PC-3 (cell line): ENCODE measurements around the gene CASZ1. TPM values are rescaled to one million over a fixed set of nuclear protein-coding genes. Genes with fewer than 3 reads are reported as not detected.

Experiments
- ATAC-seq: fragments of 200-7000 bp; cut with Tn5 transposase; 2 replicates; pipeline ENCODE4 v1.9.1; 2020; ENCODE audit warnings: mild to moderate bottlenecking, moderate library complexity
- BruUV-seq: library from RNA; stranded (reverse); fragments of 400-500 nt; replicated peaks from 2 replicates; lab custom pipeline; 2021; lab: Mats Ljungman, UMichigan
- CTCF ChIA-PET: fragments of 300-600 bp; sonication (Branson Sonifier 250); formaldehyde crosslinking; loops from one replicate; lab custom pipeline; 2022; ENCODE audit warnings: antibody characterized with exemption; lab: Charles Lee
- POLR2A ChIA-PET: fragments of 300-600 bp; sonication (Branson Sonifier 250); formaldehyde crosslinking; loops from one replicate; lab custom pipeline; 2022; ENCODE audit warnings: antibody characterized with exemption; ENCODE audit not compliant: unreplicated experiment; lab: Charles Lee
- DNase-seq: peaks from one replicate; pipeline ENCODE4 v3.0.0-alpha.2; 2015
- H2AFZ ChIP-seq: fragments of 300-600 bp; sonication (generic); 2 replicates; pipeline ENCODE4 v1.6.0; 2016; ENCODE audit warnings: antibody characterized with exemption, low read length
- H3F3A ChIP-seq: fragments of 300-600 bp; sonication (generic); one replicate; pipeline ENCODE4 v1.6.0; 2017; ENCODE audit warnings: antibody characterized with exemption, low read length, control low read depth, mild to moderate bottlenecking; ENCODE audit not compliant: unreplicated experiment
- H3K27ac ChIP-seq: fragments of 300-600 bp; sonication (generic); 2 replicates; pipeline ENCODE4 v1.5.1; 2016; ENCODE audit warnings: mild to moderate bottlenecking, low read length
- H3K27me3 ChIP-seq: fragments of 300-600 bp; sonication (generic); 2 replicates; pipeline ENCODE4 v1.6.1; 2016; ENCODE audit warnings: low read length, mixed read lengths
- H3K36me3 ChIP-seq: fragments of 300-600 bp; sonication (generic); 2 replicates; pipeline ENCODE4 v1.6.1; 2016; ENCODE audit warnings: low read depth, mixed run types, low read length, mixed read lengths
- H3K4me1 ChIP-seq: fragments of 300-600 bp; sonication (generic); 2 replicates; pipeline ENCODE4 v1.5.1; 2016; ENCODE audit warnings: low read length; ENCODE audit not compliant: insufficient read depth
- H3K4me2 ChIP-seq: fragments of 300-600 bp; sonication (generic); 2 replicates; pipeline ENCODE4 v1.6.0; 2016; ENCODE audit warnings: low read length
- H3K4me3 ChIP-seq: fragments of 300-600 bp; sonication (generic); 2 replicates; pipeline ENCODE4 v1.5.1; 2016; ENCODE audit warnings: mild to moderate bottlenecking, low read length, mixed read lengths
- H3K79me2 ChIP-seq: fragments of 300-600 bp; sonication (generic); 2 replicates; pipeline ENCODE4 v1.6.1; 2017; ENCODE audit warnings: low read length, mixed read lengths
- H3K9ac ChIP-seq: fragments of 300-600 bp; sonication (generic); 2 replicates; pipeline ENCODE4 v1.6.0; 2016; ENCODE audit warnings: mild to moderate bottlenecking, low read length
- H3K9me2 ChIP-seq: fragments of 300-600 bp; sonication (generic); replicated peaks from 2 replicates; pipeline ENCODE4 v1.6.1; 2016; ENCODE audit warnings: mixed run types, low read length, mixed read lengths
- H3K9me3 ChIP-seq: fragments of 300-600 bp; sonication (generic); 2 replicates; pipeline ENCODE4 v1.6.1; 2016; ENCODE audit warnings: low read length, mixed read lengths
- H4K20me1 ChIP-seq: fragments of 300-600 bp; sonication (generic); 2 replicates; pipeline ENCODE4 v1.6.1; 2016; ENCODE audit warnings: low read length, mixed read lengths
- CTCF ChIP-seq: fragments of 300-600 bp; sonication (generic); conservative IDR thresholded peaks from 2 replicates; pipeline ENCODE4 v1.5.1; 2017; ENCODE audit warnings: antibody characterized with exemption, low read depth, mild to moderate bottlenecking, low read length
- EZH2 ChIP-seq: fragments of 300-600 bp; sonication (generic); IDR thresholded peaks from one replicate; pipeline ENCODE4 v1.6.1; 2017; ENCODE audit warnings: antibody characterized with exemption, mild to moderate bottlenecking, low read length; ENCODE audit not compliant: unreplicated experiment
- EZH2phosphoT487 ChIP-seq: fragments of 300-600 bp; sonication (generic); IDR thresholded peaks from 2 replicates; pipeline ENCODE4 v1.6.1; 2018; ENCODE audit warnings: mild to moderate bottlenecking, antibody characterized with exemption, low read length, borderline replicate concordance
- intact Hi-C: fragments of 100-400 bp; cut with micrococcal nuclease; formaldehyde crosslinking; loops from 2 replicates; pipeline ENCODE4 v1.9.0; 2023
- total RNA-seq: library from RNA; depleted of rRNA; stranded (reverse); fragments of >200 nt; gene quantifications from 2 replicates; pipeline ENCODE4 v1.2.3, GENCODE V29; 2014

The CASZ1 gene
- total RNA-seq, 1 experiment from 2014 or later = 12.8 TPM

GRCh38 chr1:10825592-10825991 is 29.1 kb upstream of the CASZ1 start:
- ChIA-PET POLR2A (no interaction called here), CTCF (no interaction called here)
- no peak overlapping the region for H3K4me3 ChIP-seq
- intact Hi-C loops = no loop called here
- H3K4me1 ChIP-seq = peaks cover 4% of the 10 kb centered on the region; the same call in 1 of the 2 replicates
- H3F3A ChIP-seq = no peaks in the 10 kb centered on the region
- H3K36me3 ChIP-seq = no peaks in the 10 kb centered on the region
- no peaks in the 10 kb centered on the region for H3K27me3 ChIP-seq
- no peak for TF ChIP-seq EZH2phosphoT487
- no peaks in the 10 kb centered on the region for H3K9me3 ChIP-seq
- no peak for ATAC-seq
- H3K4me2 ChIP-seq = no peak overlapping the region
- H3K79me2 ChIP-seq = no peaks in the 10 kb centered on the region
- no peaks in the 10 kb centered on the region for H4K20me1 ChIP-seq
- BruUV-seq = no TSS peak
- no peaks in the 10 kb centered on the region for H3K9me2 ChIP-seq
- no peak overlapping the region for H2AFZ ChIP-seq
- no peak overlapping the region for H3K27ac ChIP-seq
- H3K9ac ChIP-seq = no peak overlapping the region
- DNase-seq = no peak

- Histone ChIP-seq H3K9me2 (no peaks in the 10 kb centered on the region), H4K20me1 (no peaks in the 10 kb centered on the region), H3K27ac (no peak overlapping the region), H2AFZ (peak overlapping the region; percentile 62), H3K27me3 (no peaks in the 10 kb centered on the region), H3K9ac (no peak overlapping the region), H3K36me3 (no peaks in the 10 kb centered on the region), H3F3A (no peaks in the 10 kb centered on the region), H3K4me2 (peak overlapping the region; percentile 67), H3K4me3 (no peak overlapping the region), H3K4me1 (peaks cover 4% of the 10 kb centered on the region; the same call in 1 of the 2 replicates), H3K79me2 (no peaks in the 10 kb centered on the region), H3K9me3 (no peaks in the 10 kb centered on the region)
- DNase-seq (peak; percentile 76), ATAC-seq (peak; percentile 93)
- no peak for TF ChIP-seq EZH2
- TF ChIP-seq EZH2phosphoT487 = no peak
- no peak for TF ChIP-seq CTCF
- BruUV-seq = no TSS peak
- intact Hi-C loops = no loop called here
- POLR2A ChIA-PET = no interaction called here
- CTCF ChIA-PET = no interaction called here
Observed at GRCh38 chr1:10824821-10825540, 28.5 kb upstream of the CASZ1 start.

GRCh38 chr1:10823000-10823401 is 26.6 kb upstream of the CASZ1 start:
- Histone ChIP-seq H3K27ac (no peak overlapping the region), H3K79me2 (no peaks in the 10 kb centered on the region), H4K20me1 (no peaks in the 10 kb centered on the region), H3K36me3 (no peaks in the 10 kb centered on the region), H3K4me3 (no peak overlapping the region), H3K9me3 (no peaks in the 10 kb centered on the region), H3F3A (no peaks in the 10 kb centered on the region), H3K4me1 (peaks cover 4% of the 10 kb centered on the region; the same call in 1 of the 2 replicates), H3K9me2 (no peaks in the 10 kb centered on the region), H3K4me2 (no peak overlapping the region), H2AFZ (no peak overlapping the region), H3K27me3 (no peaks in the 10 kb centered on the region), H3K9ac (no peak overlapping the region)
- ATAC-seq = no peak
- no TSS peak for BruUV-seq
- no peak for DNase-seq
- POLR2A ChIA-PET = no interaction called here
- intact Hi-C loops = no loop called here
- no peak for TF ChIP-seq EZH2phosphoT487
- TF ChIP-seq EZH2 = no peak
- TF ChIP-seq CTCF = no peak
- CTCF ChIA-PET = no interaction called here
